ENCODE results near the gene PRR7.

Gene PRR7

GRCh38 chr5:177399997-177400868, 46.4 kb upstream of the PRR7 start, which contains the start of gene PFN3 (continued):
- TF ChIP-seq ZNF580 (tag by site-specific recombination; IDR thresholded peaks at IDR 0.05) (no peak), ZNF10 (tag by site-specific recombination; IDR thresholded peaks at IDR 0.05) (no peak)

GRCh38 chr5:177402271-177403043, 44.2 kb upstream of the PRR7 start:
- no peaks in the 10 kb centered on the region for H3K9me3 ChIP-seq (ENCODE audit: control insufficient read depth, insufficient read depth, low read depth, low read length)
- POLR2A ChIA-PET: interaction anchor here (0.8 to 3.8 kb wide), 12 partner anchors 10 to 94 kb away, joined by 3 to 45 read pairs (median 6); partner anchors contain the start of genes GRK6 and PDLIM7
- H3K36me3 ChIP-seq (ENCODE audit: control insufficient read depth in 2 of 2, insufficient read depth in 1 of 2, low read length in 2 of 2): no peaks in the 10 kb centered on the region
- H3K4me1 ChIP-seq (ENCODE audit: control insufficient read depth, insufficient read depth, low read length): no peaks in the 10 kb centered on the region
- CTCF ChIA-PET: interaction anchor here (0.6 to 6.6 kb wide), 35 partner anchors 8 to 589 kb away, joined by 3 to 97 read pairs (median 4); partner anchors contain the start of genes GRK6, LMAN2 and SLC34A1
- peak overlapping the region; percentile 22 for H3K4me3 ChIP-seq (ENCODE audit: low read depth, low read length)
- H3K27ac ChIP-seq (ENCODE audit: extremely low read depth, low read depth, low read length): peak overlapping the region; percentile 55; the same call in 1 of the 2 replicates
- TF ChIP-seq ZNF394 (tag by site-specific recombination; IDR thresholded peaks at IDR 0.05; ENCODE audit: borderline replicate concordance): 0 out of 2 replicates have a peak, but pooled peaks have one; percentile 53
- no peak for TF ChIP-seq ZNF837 (tag by site-specific recombination; IDR thresholded peaks at IDR 0.05)
- no peak for TF ChIP-seq ZNF704 (tag by site-specific recombination; IDR thresholded peaks at IDR 0.05)
- peak; percentile 95 for TF ChIP-seq ZXDB (tag by site-specific recombination; IDR thresholded peaks at IDR 0.05)
- 0 out of 2 replicates have a peak, but pooled peaks have one; percentile 72 for TF ChIP-seq BCL11A (tag by site-specific recombination; IDR thresholded peaks at IDR 0.05; ENCODE audit: low read depth)
- TF ChIP-seq MYNN (tag by site-specific recombination; IDR thresholded peaks at IDR 0.05; ENCODE audit: borderline replicate concordance): no peak
- no peak for TF ChIP-seq ZNF768 (tag by site-specific recombination; IDR thresholded peaks at IDR 0.05)
- TF ChIP-seq ZNF174 (tag by site-specific recombination; IDR thresholded peaks at IDR 0.05): no peak
- TF ChIP-seq ZSCAN18 (tag by site-specific recombination; IDR thresholded peaks at IDR 0.05): no peak
- TF ChIP-seq GLIS1 (tag by site-specific recombination; IDR thresholded peaks at IDR 0.05): peak; percentile 42; the same call in 1 of the 2 replicates
- TF ChIP-seq ZNF426 (tag by site-specific recombination; IDR thresholded peaks at IDR 0.05): no peak
- no peak for TF ChIP-seq ZNF521 (tag by site-specific recombination; IDR thresholded peaks at IDR 0.05)
- TF ChIP-seq ZNF600 (tag by site-specific recombination; IDR thresholded peaks at IDR 0.05): peak; percentile 83
- peak; percentile 59 for TF ChIP-seq ZSCAN30 (tag by site-specific recombination; IDR thresholded peaks at IDR 0.05)
- no peak for TF ChIP-seq TCF7L2 (IDR thresholded peaks at IDR 0.05; ENCODE audit: borderline replicate concordance, low read depth, low read length)
- TF ChIP-seq WT1 (tag by site-specific recombination; IDR thresholded peaks at IDR 0.05): peak; percentile 52; the same call in 1 of the 2 replicates
- TF ChIP-seq KLF7 (tag by site-specific recombination; IDR thresholded peaks at IDR 0.05; ENCODE audit: borderline replicate concordance): peak; percentile 65; the same call in 1 of the 2 replicates
- no peak for TF ChIP-seq ZNF514 (tag by site-specific recombination; IDR thresholded peaks at IDR 0.05)
- TF ChIP-seq ZNF777 (tag by site-specific recombination; IDR thresholded peaks at IDR 0.05; ENCODE audit: borderline replicate concordance): peak; percentile 92
- no peak for TF ChIP-seq ZBTB49 (tag by site-specific recombination; IDR thresholded peaks at IDR 0.05; ENCODE audit: low read depth)
- TF ChIP-seq ZFP37 (tag by site-specific recombination; IDR thresholded peaks at IDR 0.05): 0 out of 2 replicates have a peak, but pooled peaks have one; percentile 42
- 0 out of 2 replicates have a peak, but pooled peaks have one; percentile 18 for TF ChIP-seq ZBTB44 (tag by site-specific recombination; IDR thresholded peaks at IDR 0.05)
- peak; percentile 100 for TF ChIP-seq ZBTB20 (tag by site-specific recombination; IDR thresholded peaks at IDR 0.05)
- TF ChIP-seq ZNF366 (tag by site-specific recombination; conservative IDR thresholded peaks at IDR 0.05): peak; percentile 76
- 0 out of 2 replicates have a peak, but pooled peaks have one; percentile 23 for TF ChIP-seq ZNF184 (tag by site-specific recombination; IDR thresholded peaks at IDR 0.05)
